GM19239 (cell line): ENCODE measurements around the gene ARHGEF7.

ENCODE experiments used
- DNase-seq: peaks from one replicate; pipeline ENCODE4 v3.0.0; 2011; ENCODE audit warnings: low spot score; ENCODE audit not compliant: insufficient read length
- FAIRE-seq: peaks from 2 replicates; lab custom pipeline; 2011; peaks lifted over from hg19 to GRCh38; lab: Jason Lieb, UNC

The ARHGEF7 gene

DNA sequence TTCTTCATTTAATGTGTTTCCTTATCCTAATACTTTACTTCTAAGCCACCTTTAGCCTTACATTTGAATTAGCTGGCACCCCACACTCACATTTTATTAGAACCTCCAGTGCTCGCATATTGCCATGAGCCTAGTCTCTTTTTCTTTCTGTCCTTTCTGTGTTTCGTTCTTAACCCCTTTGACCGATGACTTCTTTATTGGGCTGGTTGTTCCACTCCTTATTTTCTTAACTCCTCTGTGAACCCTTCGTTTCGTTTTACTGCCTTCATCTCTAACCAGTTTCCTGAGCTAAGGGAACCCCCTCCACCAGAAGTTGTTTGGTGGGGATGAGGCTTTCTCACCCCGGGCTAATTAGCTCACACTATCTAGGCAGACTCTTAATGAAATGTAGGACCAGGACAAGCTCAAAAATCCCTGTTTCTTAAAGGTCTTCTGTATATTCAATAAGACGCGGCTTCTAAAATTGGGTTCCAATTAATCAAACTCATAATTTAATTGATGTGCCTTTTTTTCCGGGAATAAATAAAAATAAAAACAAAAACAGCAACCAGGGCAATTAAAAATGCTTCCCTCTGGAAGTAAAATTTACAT lies 19.1 kb upstream of the ARHGEF7 start:
- FAIRE-seq (no peak), DNase-seq (no peak)

DNA sequence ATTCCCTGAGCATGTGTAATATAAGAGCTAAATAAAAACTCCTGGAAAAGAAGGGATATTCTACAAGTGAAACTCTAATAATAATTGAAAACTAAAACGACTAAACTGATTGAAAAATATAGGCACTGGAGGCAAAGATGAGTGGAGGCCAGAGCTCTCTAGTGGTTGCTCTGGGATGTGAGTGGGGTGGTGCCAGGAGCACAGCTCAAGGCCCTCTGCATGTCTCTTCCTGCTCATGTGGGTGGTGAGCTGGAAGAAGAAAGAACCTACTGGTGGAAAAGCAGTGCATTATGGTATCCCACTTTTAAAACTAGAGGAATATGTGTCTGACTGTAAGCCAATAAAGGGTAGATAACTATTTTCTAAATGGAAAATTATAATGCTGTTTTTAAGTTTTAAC lies 15.8 kb upstream of the ARHGEF7 start:
- no peak for FAIRE-seq
- no peak for DNase-seq

DNA sequence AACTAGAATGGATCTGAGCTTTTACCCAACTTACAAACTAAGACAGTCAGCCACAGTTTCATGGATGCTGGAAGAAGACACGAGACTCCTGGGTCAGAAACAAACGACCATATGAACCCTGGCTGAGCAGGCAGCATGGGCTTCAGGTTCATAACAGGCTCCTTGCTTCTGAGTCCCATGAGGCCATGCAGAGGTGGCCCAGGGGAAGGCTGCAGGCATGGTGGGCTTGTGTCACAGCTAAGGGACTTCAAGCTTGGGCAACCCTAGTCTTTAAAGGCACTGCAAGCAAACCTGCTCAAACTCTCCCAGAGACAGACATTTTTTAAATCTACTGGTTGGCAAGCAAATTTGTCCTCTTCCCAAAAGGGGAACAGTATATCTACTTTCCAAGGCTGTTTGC lies 5.1 kb upstream of the ARHGEF7 start:
- no peak for DNase-seq
- FAIRE-seq = no peak

DNA sequence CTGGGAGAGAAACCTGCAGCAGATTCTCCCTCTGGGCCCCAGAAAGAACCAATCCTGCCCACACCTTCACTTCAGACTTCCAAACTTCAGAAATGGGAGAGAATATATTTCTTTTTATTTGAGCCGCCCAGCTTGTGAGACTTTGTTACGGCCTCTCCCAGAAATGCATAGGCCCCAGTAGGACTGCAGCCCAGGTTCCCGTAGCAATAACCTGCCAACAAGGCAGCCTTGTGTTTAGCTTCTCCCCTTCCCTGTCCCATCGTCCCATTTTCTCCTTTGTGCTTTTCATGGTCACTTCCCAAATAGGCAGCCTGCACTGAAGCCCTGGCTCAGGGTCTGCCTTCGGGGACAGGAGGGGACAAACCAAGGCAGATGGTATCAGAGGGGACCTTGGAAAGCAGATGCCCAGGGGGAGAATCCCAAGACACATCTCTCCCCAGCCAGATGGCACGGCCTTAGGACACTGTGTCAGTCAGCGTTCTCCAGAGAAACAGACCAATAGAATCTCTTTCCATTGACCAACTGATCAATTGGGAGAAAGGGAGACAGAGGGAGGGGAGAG lies 3.7 kb upstream of the ARHGEF7 start:
- FAIRE-seq = no peak
- no peak for DNase-seq

DNA sequence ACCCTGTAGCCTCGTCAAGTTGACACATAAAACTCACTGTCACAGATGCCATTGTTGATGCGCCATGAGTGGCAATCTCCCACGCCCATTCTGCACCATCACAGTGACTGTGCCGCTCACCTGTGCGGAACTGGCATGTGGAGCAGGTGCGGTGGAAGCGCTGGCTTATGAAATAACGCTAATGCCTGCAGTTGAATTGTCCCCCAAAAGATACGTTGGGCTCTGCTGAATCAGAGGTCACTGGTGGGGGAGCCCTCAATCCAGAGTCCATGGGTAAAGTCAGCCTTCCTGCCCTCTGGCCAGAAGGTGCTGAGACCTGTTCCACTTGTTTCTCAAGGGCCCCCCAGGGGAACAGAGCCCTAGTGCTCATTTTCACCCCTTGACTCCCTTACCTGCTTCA lies 2.9 kb upstream of the ARHGEF7 start:
- FAIRE-seq (no peak), DNase-seq (no peak)

DNA sequence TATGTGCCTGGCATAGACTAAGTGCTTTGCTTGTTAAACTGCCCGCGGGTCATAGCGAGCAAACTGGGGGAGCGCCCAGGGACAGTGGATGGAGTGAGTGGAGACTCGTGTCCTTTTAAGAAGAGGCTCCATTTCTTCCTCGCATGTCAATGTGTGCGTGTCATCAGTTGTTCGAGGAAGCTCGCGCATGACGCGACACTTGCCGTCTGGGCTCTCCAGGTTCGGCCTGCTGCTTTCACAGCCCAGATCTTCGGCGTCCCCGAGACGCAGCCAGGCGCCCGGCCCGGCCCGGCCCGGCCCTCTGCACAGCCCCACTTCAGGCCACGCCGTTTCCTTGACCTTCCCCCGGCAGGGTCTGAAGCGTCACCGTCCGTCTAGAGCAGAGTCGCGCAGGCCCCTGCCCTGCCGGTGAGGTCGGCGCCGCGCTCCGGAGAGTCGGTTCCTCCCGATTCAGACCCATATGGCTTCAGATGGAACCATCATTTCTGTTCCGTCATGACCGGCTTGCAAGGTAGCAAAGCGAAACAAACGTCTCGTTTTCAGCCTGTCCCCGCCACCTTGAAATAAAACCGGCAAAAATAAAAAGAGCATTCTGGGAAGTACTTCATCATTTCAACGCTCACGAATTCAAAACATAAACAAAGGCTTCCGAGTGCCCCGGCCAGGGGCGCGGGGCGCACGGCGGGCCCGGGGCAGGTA lies 599 bp upstream of the ARHGEF7 start:
- no peak for FAIRE-seq
- peak; percentile 47 for DNase-seq

DNA sequence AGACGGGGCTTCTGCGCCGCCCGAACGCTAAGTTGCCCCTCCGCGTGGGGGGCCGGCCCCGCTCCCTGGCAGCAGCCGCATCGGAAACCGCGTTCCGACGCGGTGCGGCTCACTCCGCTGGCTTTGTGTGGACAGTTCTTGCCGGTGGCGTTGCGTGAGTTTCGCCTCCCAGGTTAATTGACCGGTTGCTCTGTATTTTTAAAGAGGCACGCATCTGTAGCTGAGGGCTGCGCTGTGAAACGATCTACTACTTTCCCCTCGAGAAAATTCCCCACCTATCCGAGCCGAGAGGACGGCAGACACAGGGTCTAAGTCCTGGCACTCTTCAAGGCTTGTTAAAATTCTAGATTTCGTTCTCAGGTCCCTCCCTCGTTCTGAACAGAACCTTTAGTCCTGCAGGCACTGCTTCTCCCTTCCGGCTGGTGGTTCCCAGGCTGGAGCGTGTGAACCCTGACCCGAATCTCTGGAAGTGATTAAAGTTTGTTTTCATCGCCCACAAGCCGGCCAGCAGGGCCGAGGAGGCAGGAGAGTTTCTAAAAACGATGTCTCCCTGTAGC lies 933 bp downstream of the ARHGEF7 start:
- no peak for FAIRE-seq
- peak; percentile 15 for DNase-seq

DNA sequence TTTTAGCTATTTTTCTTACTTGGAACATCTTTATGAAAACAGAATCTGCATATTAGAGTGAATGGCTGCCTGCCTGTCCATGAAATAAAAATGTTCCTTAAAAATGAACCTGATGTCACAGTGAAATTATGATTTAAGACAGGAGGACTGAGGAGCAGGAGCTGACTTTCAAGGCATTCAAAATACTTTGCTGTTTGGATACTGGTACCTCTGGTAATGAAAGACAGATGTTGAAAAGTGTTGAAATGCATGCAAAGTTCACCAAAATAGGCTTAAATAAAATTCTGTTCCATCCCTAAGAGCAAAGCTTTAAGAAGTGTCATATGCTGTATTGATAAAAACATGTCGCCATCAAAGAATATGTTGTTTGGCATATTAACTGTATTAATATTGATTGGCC lies 1.7 kb downstream of the ARHGEF7 start:
- FAIRE-seq (no peak), DNase-seq (no peak)

DNA sequence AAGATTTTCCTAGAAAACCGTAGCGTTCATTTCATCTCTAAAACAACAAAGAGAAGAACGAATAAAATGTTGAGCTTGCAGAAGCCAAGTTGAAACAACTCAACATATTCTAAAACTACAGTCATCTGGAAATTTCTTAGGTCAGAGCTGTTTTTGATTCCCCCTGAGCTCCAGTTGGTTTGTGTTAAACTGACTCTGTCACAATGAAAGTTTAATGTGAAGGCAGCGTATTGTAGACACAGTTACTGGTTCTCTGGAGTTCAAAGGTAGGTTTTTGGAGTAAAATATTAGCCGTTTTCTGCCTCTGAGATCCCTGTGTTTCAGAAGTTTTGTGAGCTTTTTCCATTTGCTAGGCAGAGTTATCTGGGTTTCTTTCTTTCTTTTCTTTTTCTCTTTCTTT lies 2.2 kb downstream of the ARHGEF7 start:
- DNase-seq = no peak
- no peak for FAIRE-seq

DNA sequence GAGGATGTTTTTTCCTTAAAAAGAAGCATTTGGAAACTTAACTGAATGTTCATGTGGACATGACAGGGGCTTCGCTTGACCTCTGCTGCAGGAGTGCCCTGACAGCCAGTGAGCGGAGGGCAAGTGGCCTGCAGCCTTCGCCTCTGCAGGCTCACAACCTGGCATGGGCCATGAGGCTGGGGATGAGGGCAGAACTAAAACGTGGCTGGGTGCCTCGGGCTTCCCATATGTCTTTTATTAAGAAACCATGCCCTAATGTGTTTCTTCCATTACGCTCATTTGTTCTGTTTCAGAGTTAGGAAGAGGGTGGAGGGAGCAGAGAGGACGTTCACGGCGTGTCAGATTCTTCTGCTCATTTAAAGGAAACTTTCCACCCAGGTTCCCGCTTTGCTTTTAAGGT lies 2.9 kb downstream of the ARHGEF7 start:
- DNase-seq (no peak), FAIRE-seq (no peak)

DNA sequence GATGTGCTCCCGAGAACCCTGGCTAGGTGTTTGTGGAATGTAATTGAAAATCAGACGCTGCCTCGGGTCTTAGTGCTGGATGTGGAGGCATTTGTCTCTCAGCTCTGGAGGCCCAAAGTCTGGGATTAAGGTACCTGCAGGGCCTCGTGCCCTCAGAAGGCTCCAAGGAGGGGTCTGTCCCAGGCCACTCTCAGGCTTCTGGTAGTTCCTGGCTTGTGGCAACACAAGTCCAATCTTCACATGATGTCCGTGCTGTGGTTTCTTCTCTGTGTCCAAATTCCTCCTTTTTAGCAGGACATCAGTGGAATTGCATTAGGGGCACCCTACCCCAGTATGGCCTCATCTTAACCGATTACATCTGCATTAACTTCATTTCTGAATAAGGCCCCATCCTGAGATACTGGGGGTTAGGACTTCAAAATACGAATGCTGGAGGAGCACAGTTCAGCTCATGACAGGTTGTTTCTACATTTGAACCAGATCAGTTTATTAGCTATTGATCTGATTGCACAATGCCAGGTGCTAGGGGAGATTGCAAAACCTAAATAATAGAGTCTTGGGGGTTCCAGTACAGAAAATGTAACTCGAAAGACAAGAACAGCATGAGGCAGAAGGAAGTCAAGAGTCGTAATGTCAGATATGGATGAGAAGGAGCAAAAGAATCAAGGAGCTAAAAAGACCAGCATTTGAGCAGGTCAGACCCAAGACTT lies 3.9 kb downstream of the ARHGEF7 start:
- FAIRE-seq (no peak), DNase-seq (no peak)

DNA sequence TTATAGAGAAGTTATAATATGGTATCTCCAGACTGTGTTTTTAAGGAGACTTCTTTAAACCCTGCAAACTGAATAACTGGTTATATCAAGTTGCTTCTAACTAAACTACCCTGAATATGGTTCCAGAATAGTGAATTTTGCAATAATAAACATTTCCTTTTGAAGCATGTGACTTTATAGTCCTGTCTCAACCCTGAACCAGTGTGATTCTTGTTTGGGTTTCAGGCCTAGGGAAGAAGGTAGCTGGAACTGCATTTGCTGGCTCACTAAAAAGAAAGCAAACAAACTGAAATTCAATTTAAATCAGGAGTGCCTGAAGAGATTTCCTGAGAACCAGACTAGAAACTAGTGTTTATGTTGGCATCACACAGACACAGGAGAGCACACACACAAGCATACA lies 4.9 kb downstream of the ARHGEF7 start:
- no peak for FAIRE-seq

DNA sequence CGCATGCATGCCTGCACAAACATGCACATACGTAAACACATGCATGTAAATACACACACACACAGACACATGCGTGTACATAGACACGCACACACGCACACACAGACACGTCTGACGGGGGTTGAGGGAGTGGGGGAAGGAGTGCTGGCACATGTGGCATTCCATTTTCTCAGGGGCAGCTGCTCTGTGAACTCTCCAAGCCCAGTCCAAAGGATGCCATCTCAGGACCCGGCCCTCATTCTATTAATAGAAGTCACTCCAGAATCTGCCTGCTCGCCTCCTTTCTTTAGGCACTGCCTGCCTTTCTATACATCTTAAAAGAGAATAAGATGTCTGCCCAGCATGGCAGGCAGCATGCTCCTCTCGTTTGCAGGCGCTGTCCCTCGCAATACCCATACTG lies 5.3 kb downstream of the ARHGEF7 start:
- no peak for DNase-seq

More for the DNA sequence above, 4.9 kb downstream of the ARHGEF7 start:
- no peak for DNase-seq

DNA sequence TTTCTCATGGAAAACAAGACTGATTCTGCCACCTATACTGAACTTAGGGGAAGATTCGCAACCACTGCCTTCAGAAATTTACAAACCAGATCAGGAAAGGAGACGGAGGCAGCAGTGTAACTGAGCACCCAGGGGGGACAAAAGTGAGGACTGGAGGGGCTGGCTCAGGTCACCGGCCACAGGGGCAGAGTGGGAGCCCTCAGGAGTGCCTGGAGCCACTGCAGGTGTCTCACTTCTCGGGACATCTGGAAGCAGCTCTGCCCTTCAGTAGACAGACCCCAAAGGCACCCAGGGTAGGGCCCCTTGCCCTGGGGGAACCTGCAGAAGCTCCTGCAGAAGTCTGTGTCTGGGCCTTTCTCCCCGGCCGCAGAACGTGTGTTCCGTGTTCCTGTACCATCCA lies 5.8 kb downstream of the ARHGEF7 start:
- FAIRE-seq = no peak
- DNase-seq = no peak

More for the DNA sequence above, 5.3 kb downstream of the ARHGEF7 start:
- no peak for FAIRE-seq

DNA sequence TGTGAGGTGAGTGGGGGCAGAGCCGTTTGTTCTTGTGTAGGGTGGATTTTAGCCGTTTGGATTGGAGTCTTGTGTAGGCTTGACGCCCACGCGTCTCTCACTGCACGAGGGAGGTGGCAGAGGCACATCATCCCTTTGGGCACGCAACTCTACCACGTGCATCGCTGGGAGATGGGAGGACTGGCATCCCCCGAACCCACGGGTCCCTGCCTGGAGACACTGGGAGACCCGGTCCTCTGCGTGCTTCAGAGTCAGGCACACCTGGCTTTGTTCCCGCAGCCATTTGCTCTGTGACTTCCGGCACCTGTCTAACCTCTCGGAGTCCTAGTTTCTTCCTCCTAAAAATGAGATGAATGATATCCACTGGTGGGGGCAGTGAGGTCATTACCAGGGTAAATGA lies 6.4 kb downstream of the ARHGEF7 start:
- DNase-seq (no peak), FAIRE-seq (no peak)

DNA sequence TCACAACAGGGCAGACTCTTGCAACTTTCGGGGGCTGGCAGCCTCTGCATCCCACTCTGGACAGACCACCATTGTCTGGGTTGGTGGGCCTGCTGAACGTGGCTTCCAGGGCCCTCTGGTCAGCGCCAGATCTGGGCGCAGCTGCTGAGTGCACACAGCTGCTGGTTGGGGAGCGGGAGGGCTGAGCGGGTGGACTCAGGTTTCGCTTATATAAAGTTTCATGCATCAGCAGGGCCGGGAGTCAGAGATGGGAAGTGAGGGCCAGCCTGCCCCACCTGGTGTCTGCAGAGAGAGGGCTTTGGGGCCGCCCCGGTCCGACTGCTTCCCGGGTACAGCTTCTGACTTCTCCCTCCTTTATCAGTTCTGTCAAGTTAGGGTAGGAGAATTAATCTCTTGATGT lies 6.9 kb downstream of the ARHGEF7 start:
- DNase-seq = no peak
- FAIRE-seq = no peak

DNA sequence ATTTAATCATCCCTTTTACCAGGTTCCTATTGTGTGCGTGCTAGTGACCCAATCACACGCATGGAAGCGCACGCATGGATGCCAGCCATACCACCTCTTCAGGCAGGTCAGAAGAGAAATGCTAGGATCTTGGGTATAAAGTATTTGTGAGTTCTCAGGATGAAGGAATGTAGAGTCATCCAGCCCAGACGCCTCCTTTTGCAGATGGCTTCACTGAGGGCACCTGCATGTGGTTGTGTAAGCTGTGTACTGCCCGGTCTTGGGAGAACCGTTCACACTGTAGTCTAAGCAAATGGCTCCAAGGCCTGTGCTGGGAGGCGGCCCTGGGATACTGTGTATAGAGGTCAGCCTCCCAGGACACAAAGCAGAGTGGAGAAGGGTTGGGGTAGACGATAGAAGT lies 7.5 kb downstream of the ARHGEF7 start:
- no peak for DNase-seq
- FAIRE-seq = no peak

DNA sequence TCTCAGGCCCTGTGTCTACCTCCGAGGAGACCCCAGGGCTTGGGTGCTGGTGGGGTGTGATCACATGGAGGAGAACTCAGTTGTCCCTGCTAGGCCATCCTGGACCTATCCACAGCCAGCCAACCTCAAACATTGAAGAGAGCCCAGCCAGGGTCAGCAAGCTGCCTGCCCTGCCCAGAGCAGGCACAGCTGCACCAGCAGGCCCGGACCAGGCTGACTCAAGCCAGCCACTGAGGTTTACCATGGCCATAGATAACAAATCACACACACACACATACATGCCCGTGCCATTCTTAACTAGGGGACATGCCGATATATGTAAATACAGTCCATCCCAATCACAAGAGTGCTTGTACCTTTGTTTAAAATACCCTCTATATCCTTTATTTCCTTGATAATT lies 8.1 kb downstream of the ARHGEF7 start:
- DNase-seq = no peak
- FAIRE-seq = no peak

DNA sequence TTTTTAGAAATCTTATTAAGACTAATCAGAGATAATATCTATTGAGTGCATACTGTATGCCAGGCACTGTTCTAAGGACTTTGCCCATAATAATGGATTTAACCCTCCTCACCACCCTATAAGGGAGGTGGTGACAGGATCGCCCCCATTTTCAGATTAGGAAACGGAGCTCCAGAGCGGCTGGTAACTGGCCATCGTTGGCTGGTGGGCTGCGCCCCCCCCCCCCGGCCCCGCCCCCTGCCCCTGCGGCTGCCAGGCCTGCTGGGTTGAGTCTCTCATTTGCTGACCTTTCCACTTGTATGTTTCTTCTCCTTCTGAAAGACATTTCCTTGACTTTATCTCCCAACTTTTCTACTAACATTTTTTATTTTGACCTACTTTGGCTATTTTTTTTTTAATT lies 8.5 kb downstream of the ARHGEF7 start:
- DNase-seq (no peak), FAIRE-seq (no peak)

DNA sequence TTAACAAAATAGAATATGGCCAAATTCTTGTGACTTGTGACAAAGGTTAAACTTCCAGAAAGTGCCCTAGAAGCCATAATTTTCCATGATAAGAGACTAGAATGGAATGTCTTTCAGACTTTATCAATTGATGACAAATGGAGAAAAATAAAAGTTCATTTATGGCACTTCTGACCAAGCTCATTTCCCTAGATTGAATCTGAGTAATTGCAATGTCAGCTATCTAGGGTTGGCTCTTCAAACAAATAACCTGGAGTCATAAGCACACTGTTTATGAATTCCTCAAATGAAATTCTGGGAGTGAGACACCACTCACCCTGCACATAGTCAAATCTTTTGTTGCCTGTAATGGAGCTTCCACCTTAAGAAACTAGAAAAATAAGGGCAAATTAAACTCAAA lies 11.4 kb downstream of the ARHGEF7 start:
- no peak for FAIRE-seq
- no peak for DNase-seq

DNA sequence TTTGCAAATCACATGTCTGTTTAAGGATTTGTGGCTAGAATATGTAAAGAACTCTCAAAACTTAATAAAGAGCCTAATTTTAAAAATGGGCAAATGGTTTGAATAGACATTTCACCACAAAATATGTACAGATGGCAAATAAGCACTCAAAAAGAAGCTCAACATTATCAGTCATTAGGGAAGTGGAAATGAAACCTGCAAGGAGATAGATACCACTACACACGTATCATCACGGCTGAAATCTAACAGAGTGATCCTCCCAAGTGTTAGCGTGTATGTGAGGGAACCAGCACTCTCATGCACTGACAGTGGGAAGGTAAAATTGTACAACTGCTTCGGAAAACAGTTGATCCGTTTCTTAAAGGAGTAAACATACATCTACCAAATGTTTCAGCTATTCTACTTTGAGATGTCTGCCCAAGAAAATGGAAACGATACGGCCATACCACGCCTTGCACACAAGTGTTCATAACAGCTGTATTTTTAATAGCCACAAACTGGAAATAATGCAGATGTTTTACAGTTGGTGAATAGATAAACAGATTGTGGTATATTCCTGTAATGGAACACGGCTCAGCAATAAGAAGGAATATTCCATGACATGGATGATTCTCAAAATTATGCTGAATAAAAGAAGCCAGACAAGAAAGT lies 14.5 kb downstream of the ARHGEF7 start:
- FAIRE-seq = peak; percentile 93

More for the DNA sequence above, 14.5 kb downstream of the ARHGEF7 start:
- DNase-seq = peak; percentile 58
